GM08714 (cell line): ENCODE data around the gene POLR2J.
"Not testable (repeated sequence)": the region's sequence is repeated elsewhere in the genome, so short reads cannot be mapped to it uniquely, and the experiment has no call there.

Experiments
- H3K4me3 ChIP-seq: fragments of 200-500 bp; sonication (Bioruptor generic); 2 replicates; pipeline ENCODE4 v1.5.1; 2014; ENCODE audit warnings: mild to moderate bottlenecking, low read length, inconsistent platforms
- ZNF274 ChIP-seq: IDR thresholded peaks from 2 replicates; pipeline ENCODE4 v1.6.1; 2012; ENCODE audit warnings: mild to moderate bottlenecking, low read depth, low read length

Gene POLR2J

GRCh38 chr7:102455596-102455995 is 23.1 kb downstream of the POLR2J start:
- TF ChIP-seq ZNF274 = no peak
- H3K4me3 ChIP-seq = no peak overlapping the region

- H3K4me3 ChIP-seq = not testable (repeated sequence)
Measured at GRCh38 chr7:102454932-102455331, 23.8 kb downstream of the POLR2J start.

GRCh38 chr7:102454468-102454867 is 24.3 kb downstream of the POLR2J start:
- no peak for TF ChIP-seq ZNF274

GRCh38 chr7:102453319-102453718 is 25.4 kb downstream of the POLR2J start:
- no peak for TF ChIP-seq ZNF274

More at GRCh38 chr7:102454468-102454867, 24.3 kb downstream of the POLR2J start:
- H3K4me3 ChIP-seq = no peak overlapping the region

GRCh38 chr7:102452451-102452850 is 26.3 kb downstream of the POLR2J start:
- no peak for TF ChIP-seq ZNF274

More at GRCh38 chr7:102453319-102453718, 25.4 kb downstream of the POLR2J start:
- no peak overlapping the region for H3K4me3 ChIP-seq

GRCh38 chr7:102451371-102452054 is 27.2 kb downstream of the POLR2J start:
- no peak overlapping the region for H3K4me3 ChIP-seq
- TF ChIP-seq ZNF274 = no peak

More at GRCh38 chr7:102452451-102452850, 26.3 kb downstream of the POLR2J start:
- no peak overlapping the region for H3K4me3 ChIP-seq

GRCh38 chr7:102450242-102450641 is 28.5 kb downstream of the POLR2J start:
- no peak overlapping the region for H3K4me3 ChIP-seq
- no peak for TF ChIP-seq ZNF274

GRCh38 chr7:102449136-102449535 is 29.6 kb downstream of the POLR2J start:
- no peak overlapping the region for H3K4me3 ChIP-seq
- no peak for TF ChIP-seq ZNF274

- TF ChIP-seq ZNF274 = no peak
- no peak overlapping the region for H3K4me3 ChIP-seq
Measured at GRCh38 chr7:102447311-102447710, 31.4 kb downstream of the POLR2J start.

GRCh38 chr7:102446387-102447156 is 32.1 kb downstream of the POLR2J start:
- no peak for TF ChIP-seq ZNF274
- no peak overlapping the region for H3K4me3 ChIP-seq

GRCh38 chr7:102445674-102446071 is 33.0 kb downstream of the POLR2J start:
- TF ChIP-seq ZNF274 = no peak
- no peak overlapping the region for H3K4me3 ChIP-seq

- TF ChIP-seq ZNF274 = no peak
- H3K4me3 ChIP-seq = no peak overlapping the region; the same call in 1 of the 2 replicates
Measured at GRCh38 chr7:102444961-102445673, 33.6 kb downstream of the POLR2J start.

GRCh38 chr7:102439963-102440795 is 38.5 kb downstream of the POLR2J start:
- TF ChIP-seq ZNF274 = no peak
- H3K4me3 ChIP-seq = no peak overlapping the region

GRCh38 chr7:102436118-102436517 is 42.6 kb downstream of the POLR2J start:
- TF ChIP-seq ZNF274 = no peak
- H3K4me3 ChIP-seq = no peak overlapping the region; the same call in 1 of the 2 replicates
